Loucy (cell line): ENCODE measurements around the gene RAP1GAP2.

Experiments
- H2AFZ ChIP-seq: fragments of 200-600 bp; sonication (generic); 2 replicates; pipeline ENCODE4 v1.6.0; 2016; ENCODE audit warnings: antibody characterized with exemption, mild to moderate bottlenecking, low read length, moderate library complexity
- H3F3A ChIP-seq: fragments of 200-600 bp; 2 replicates; pipeline ENCODE4 v1.6.0; 2016; ENCODE audit warnings: antibody characterized with exemption, low read depth, mild to moderate bottlenecking
- H3K27me3 ChIP-seq: fragments of 200-600 bp; sonication (generic); 2 replicates; pipeline ENCODE4 v1.6.1; 2014; ENCODE audit warnings: low read length, mild to moderate bottlenecking; ENCODE audit not compliant: insufficient read depth, poor library complexity, severe bottlenecking
- H3K36me3 ChIP-seq: fragments of 200-600 bp; sonication (generic); 2 replicates; pipeline ENCODE4 v1.6.1; 2016; ENCODE audit warnings: low read length; ENCODE audit not compliant: insufficient read depth
- H3K4me1 ChIP-seq: fragments of 200-600 bp; sonication (generic); 2 replicates; pipeline ENCODE4 v1.5.1; 2014; ENCODE audit warnings: low read length, mild to moderate bottlenecking; ENCODE audit not compliant: insufficient read depth, poor library complexity, severe bottlenecking
- H3K4me2 ChIP-seq: fragments of 200-600 bp; sonication (generic); 2 replicates; pipeline ENCODE4 v1.6.0; 2014; ENCODE audit warnings: antibody characterized with exemption, low read length, low read depth, mild to moderate bottlenecking; ENCODE audit not compliant: poor library complexity, severe bottlenecking
- H3K4me3 ChIP-seq: fragments of 200-600 bp; sonication (generic); 2 replicates; pipeline ENCODE4 v1.5.1; 2014; ENCODE audit warnings: low read length, mild to moderate bottlenecking, mixed read lengths; ENCODE audit not compliant: poor library complexity, severe bottlenecking
- H3K79me2 ChIP-seq: fragments of 200-600 bp; sonication (generic); 2 replicates; pipeline ENCODE4 v1.6.1; 2014; ENCODE audit warnings: low read length; ENCODE audit not compliant: insufficient read depth
- H3K9ac ChIP-seq: fragments of 200-600 bp; sonication (generic); 2 replicates; pipeline ENCODE4 v1.6.0; 2014; ENCODE audit warnings: mild to moderate bottlenecking, low read depth, low read length, moderate library complexity; ENCODE audit not compliant: poor library complexity, severe bottlenecking
- H3K9me2 ChIP-seq: fragments of 200-600 bp; sonication (generic); replicated peaks from 2 replicates; pipeline ENCODE4 v1.6.1; 2016; ENCODE audit warnings: low read depth, low read length, mixed read lengths
- H3K9me3 ChIP-seq: fragments of 200-600 bp; sonication (generic); 2 replicates; pipeline ENCODE4 v1.6.1; 2014; ENCODE audit warnings: mild to moderate bottlenecking, antibody characterized with exemption, low read length, low read depth; ENCODE audit not compliant: insufficient read depth
- H4K20me1 ChIP-seq: fragments of 200-600 bp; sonication (generic); 2 replicates; pipeline ENCODE4 v1.6.0; 2014; ENCODE audit warnings: antibody characterized with exemption, low read length, mild to moderate bottlenecking; ENCODE audit not compliant: insufficient read depth, poor library complexity, severe bottlenecking
- EZH2phosphoT487 ChIP-seq: fragments of 200-600 bp; IDR thresholded peaks from 2 replicates; pipeline ENCODE4 v1.6.1; 2018; ENCODE audit warnings: antibody characterized with exemption, mild to moderate bottlenecking, moderate library complexity, borderline replicate concordance
- TF ChIP-seq, protein P1 (sequence below): fragments of 200-600 bp; sonication (generic); conservative IDR thresholded peaks from 2 replicates; pipeline ENCODE4 v1.5.1; 2014; ENCODE audit warnings: mild to moderate bottlenecking, antibody characterized with exemption, low read length

The RAP1GAP2 gene

DNA sequence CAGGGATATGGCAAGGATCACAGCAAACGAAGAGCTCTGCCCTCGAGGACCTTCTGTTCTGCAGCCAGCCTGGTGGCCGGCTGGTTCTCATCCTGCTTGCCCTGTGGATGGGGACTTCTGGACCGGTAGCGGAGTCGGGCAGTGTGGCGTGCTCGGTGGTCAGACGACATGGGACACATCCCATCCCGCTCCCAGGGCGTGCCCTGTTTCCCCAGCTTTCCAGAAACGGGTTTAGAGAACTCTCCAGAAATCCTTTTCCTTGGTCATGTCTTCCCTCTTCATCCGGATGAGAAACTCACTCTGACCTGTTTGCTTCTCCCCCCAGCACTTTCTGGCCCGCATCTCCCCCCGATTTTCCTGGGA, 151.3 kb downstream of the RAP1GAP2 start:
- H2AFZ ChIP-seq, result no peak overlapping the region
- H3K9ac ChIP-seq, result no peak overlapping the region
- H3K27me3 ChIP-seq, result no peaks in the 10 kb centered on the region
- no peak overlapping the region for H3K4me2 ChIP-seq
- H3K4me1 ChIP-seq, result peaks cover 7% of the 10 kb centered on the region
- no peaks in the 10 kb centered on the region for H3K9me3 ChIP-seq
- TF ChIP-seq, protein P1, sequence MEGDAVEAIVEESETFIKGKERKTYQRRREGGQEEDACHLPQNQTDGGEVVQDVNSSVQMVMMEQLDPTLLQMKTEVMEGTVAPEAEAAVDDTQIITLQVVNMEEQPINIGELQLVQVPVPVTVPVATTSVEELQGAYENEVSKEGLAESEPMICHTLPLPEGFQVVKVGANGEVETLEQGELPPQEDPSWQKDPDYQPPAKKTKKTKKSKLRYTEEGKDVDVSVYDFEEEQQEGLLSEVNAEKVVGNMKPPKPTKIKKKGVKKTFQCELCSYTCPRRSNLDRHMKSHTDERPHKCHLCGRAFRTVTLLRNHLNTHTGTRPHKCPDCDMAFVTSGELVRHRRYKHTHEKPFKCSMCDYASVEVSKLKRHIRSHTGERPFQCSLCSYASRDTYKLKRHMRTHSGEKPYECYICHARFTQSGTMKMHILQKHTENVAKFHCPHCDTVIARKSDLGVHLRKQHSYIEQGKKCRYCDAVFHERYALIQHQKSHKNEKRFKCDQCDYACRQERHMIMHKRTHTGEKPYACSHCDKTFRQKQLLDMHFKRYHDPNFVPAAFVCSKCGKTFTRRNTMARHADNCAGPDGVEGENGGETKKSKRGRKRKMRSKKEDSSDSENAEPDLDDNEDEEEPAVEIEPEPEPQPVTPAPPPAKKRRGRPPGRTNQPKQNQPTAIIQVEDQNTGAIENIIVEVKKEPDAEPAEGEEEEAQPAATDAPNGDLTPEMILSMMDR, result no peak
- TF ChIP-seq EZH2phosphoT487, result no peak
- no peaks in the 10 kb centered on the region; the same call in 1 of the 2 replicates for H3F3A ChIP-seq
- H3K4me3 ChIP-seq, result no peak overlapping the region
- peaks cover 82% of the 10 kb centered on the region for H3K79me2 ChIP-seq
- H3K36me3 ChIP-seq, result peaks cover 24% of the 10 kb centered on the region; the same call in 1 of the 2 replicates
- H3K9me2 ChIP-seq, result no peaks in the 10 kb centered on the region
- H4K20me1 ChIP-seq, result peaks cover 63% of the 10 kb centered on the region

DNA sequence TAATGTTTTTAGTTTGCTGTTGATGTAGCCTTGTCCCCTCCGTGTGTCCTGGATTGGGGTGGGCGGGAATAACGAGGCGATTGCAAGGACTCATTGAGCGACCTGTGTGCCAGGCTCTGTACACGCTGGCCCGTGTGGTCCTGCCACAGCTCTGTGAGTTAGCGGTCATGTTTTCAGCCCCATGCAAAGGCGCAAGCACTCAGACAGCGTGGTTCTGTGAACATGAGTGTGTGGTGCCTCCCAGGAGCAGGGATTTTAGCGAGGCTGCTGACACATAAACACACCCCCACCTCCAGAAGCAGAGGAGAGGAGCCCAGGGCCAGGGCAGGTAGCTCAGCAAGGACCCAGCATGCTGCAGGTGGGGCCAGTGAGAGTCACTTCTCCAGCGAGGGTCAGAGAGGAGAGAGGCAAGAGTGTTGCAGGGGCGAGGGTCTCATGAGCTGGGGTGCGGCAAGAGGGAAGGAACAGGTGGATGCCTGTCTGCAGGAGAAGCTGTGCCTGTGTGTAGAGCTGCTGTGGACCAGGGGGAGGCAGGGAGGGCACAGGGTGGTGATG, 151.8 kb downstream of the RAP1GAP2 start:
- H3K4me1 ChIP-seq, result peaks cover 7% of the 10 kb centered on the region
- no peak overlapping the region for H3K4me2 ChIP-seq
- no peaks in the 10 kb centered on the region for H3K27me3 ChIP-seq
- no peak for TF ChIP-seq EZH2phosphoT487
- TF ChIP-seq, protein P1, result no peak
- no peak overlapping the region for H3K9ac ChIP-seq
- no peaks in the 10 kb centered on the region; the same call in 1 of the 2 replicates for H3F3A ChIP-seq
- H3K36me3 ChIP-seq, result peaks cover 24% of the 10 kb centered on the region; the same call in 1 of the 2 replicates
- no peaks in the 10 kb centered on the region for H3K9me2 ChIP-seq
- H4K20me1 ChIP-seq, result peaks cover 63% of the 10 kb centered on the region
- H3K9me3 ChIP-seq, result no peaks in the 10 kb centered on the region
- no peak overlapping the region for H3K4me3 ChIP-seq
- no peak overlapping the region for H2AFZ ChIP-seq
- peaks cover 87% of the 10 kb centered on the region for H3K79me2 ChIP-seq

DNA sequence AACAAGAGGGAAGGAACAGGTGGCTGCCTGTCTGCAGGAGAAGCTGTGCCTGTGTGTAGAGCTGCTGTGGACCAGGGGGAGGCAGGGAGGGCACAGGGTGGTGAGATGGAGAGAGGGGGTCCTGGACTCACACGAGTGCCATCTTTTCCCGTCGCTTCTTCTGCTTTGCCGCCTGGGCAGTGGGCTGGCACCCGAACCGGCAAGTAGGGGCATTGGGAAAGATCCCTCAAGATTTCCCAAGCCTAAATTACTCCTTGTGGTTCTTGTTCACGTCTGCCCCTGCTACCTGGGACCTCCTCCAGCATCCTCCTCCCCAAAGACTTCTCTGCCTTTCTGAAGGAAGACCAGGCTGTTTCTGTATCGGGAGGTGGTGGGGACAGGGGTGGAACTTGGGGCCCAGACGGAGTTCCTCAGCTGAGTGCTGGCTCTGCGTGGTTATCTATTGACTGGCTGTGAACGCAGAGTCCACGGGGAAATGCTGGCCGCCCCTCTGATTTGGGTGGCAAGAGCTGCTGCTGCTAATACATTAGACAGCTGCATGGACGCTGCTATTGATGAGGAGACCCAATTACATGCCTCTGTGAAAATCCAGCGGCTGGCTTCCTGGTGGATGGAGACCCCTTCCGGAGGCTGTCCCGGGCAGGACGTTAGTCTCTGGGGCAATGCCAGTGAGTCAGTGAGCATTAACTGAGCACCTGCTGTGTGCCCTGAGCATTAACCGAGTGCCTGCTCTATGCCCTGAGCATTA, 152.7 kb downstream of the RAP1GAP2 start:
- no peaks in the 10 kb centered on the region for H3K9me3 ChIP-seq
- no peaks in the 10 kb centered on the region; the same call in 1 of the 2 replicates for H3F3A ChIP-seq
- H3K4me3 ChIP-seq, result no peak overlapping the region
- no peak overlapping the region for H3K4me2 ChIP-seq
- peaks cover 88% of the 10 kb centered on the region for H3K79me2 ChIP-seq
- TF ChIP-seq, protein P1, result no peak
- no peak for TF ChIP-seq EZH2phosphoT487
- peaks cover 24% of the 10 kb centered on the region; the same call in 1 of the 2 replicates for H3K36me3 ChIP-seq
- H3K4me1 ChIP-seq, result peaks cover 4% of the 10 kb centered on the region
- no peaks in the 10 kb centered on the region for H3K27me3 ChIP-seq
- no peaks in the 10 kb centered on the region for H3K9me2 ChIP-seq
- H2AFZ ChIP-seq, result no peak overlapping the region
- no peak overlapping the region for H3K9ac ChIP-seq
- peaks cover 64% of the 10 kb centered on the region for H4K20me1 ChIP-seq
